Chondrocyte (in vitro differentiated cells): ENCODE data around the gene LYZL6. TPM values are rescaled to one million over a fixed set of nuclear protein-coding genes. Genes with fewer than 3 reads are reported as not detected.

Source experiments
- DNase-seq: peaks from one replicate; pipeline ENCODE4 v3.0.0; 2021; ENCODE audit warnings: mixed read lengths, low spot score
- H3K27ac Mint-ChIP-seq: one replicate; pipeline ENCODE4 v1.8.0; 2021; ENCODE audit warnings: mild to moderate bottlenecking, moderate library complexity, mixed read lengths; ENCODE audit not compliant: unreplicated experiment
- H3K27me3 Mint-ChIP-seq: 2 replicates; pipeline ENCODE4 v1.8.0; 2021; ENCODE audit warnings: low read depth, mixed read lengths
- H3K36me3 Mint-ChIP-seq: 2 replicates; pipeline ENCODE4 v1.8.0; 2021; ENCODE audit warnings: low read depth, mixed read lengths
- H3K4me1 Mint-ChIP-seq: 2 replicates; pipeline ENCODE4 v1.8.0; 2021; ENCODE audit warnings: low read depth, mild to moderate bottlenecking, mixed read lengths
- H3K4me3 Mint-ChIP-seq: one replicate; pipeline ENCODE4 v1.8.0; 2021; ENCODE audit warnings: mild to moderate bottlenecking, moderate library complexity, mixed read lengths; ENCODE audit not compliant: unreplicated experiment
- H3K9me3 Mint-ChIP-seq: 2 replicates; pipeline ENCODE4 v1.8.0; 2021; ENCODE audit warnings: low read depth, mixed read lengths
- CTCF ChIP-seq: fragments of 200-600 bp; sonication (generic); IDR thresholded peaks from 2 replicates; pipeline ENCODE4 v1.5.0; 2021; ENCODE audit warnings: antibody characterized with exemption, mild to moderate bottlenecking, moderate library complexity
- total RNA-seq: library from RNA; stranded (reverse); gene quantifications from 3 replicates; pipeline ENCODE4 v1.2.1, GENCODE V29; 2021

Gene LYZL6
- total RNA-seq, 1 donor from 2014 or later = not detected

- H3K36me3 Mint-ChIP-seq = no peaks in the 10 kb centered on the region
- H3K4me1 Mint-ChIP-seq = peaks cover 31% of the 10 kb centered on the region
- no peaks in the 10 kb centered on the region for H3K9me3 Mint-ChIP-seq
- H3K27me3 Mint-ChIP-seq = no peaks in the 10 kb centered on the region
- no peak overlapping the region for H3K4me3 Mint-ChIP-seq
- no peak overlapping the region for H3K27ac Mint-ChIP-seq
- no peak for DNase-seq
- no peak for TF ChIP-seq CTCF
These were observed 15.8 kb downstream of the LYZL6 start for GRCh38 chr17:35927714-35928113.

GRCh38 chr17:35923609-35924114 lies 19.9 kb downstream of the LYZL6 start:
- H3K4me1 Mint-ChIP-seq = no peaks in the 10 kb centered on the region
- H3K9me3 Mint-ChIP-seq = no peaks in the 10 kb centered on the region
- no peak for DNase-seq
- TF ChIP-seq CTCF = no peak
- no peak overlapping the region for H3K4me3 Mint-ChIP-seq
- no peaks in the 10 kb centered on the region for H3K36me3 Mint-ChIP-seq
- H3K27ac Mint-ChIP-seq = no peak overlapping the region
- H3K27me3 Mint-ChIP-seq = no peaks in the 10 kb centered on the region

- Mint-ChIP-seq H3K27me3 (no peaks in the 10 kb centered on the region), H3K4me3 (no peak overlapping the region), H3K36me3 (no peaks in the 10 kb centered on the region), H3K4me1 (no peaks in the 10 kb centered on the region), H3K27ac (no peak overlapping the region), H3K9me3 (peaks cover 1% of the 10 kb centered on the region)
- TF ChIP-seq CTCF = no peak
- no peak for DNase-seq
These were observed 23.3 kb downstream of the LYZL6 start for GRCh38 chr17:35920229-35920628.

- no peak overlapping the region for H3K4me3 Mint-ChIP-seq
- TF ChIP-seq CTCF = no peak
- no peaks in the 10 kb centered on the region for H3K27me3 Mint-ChIP-seq
- H3K27ac Mint-ChIP-seq = no peak overlapping the region
- H3K36me3 Mint-ChIP-seq = no peaks in the 10 kb centered on the region
- H3K9me3 Mint-ChIP-seq = peaks cover 3% of the 10 kb centered on the region
- no peaks in the 10 kb centered on the region for H3K4me1 Mint-ChIP-seq
- DNase-seq = no peak
These were observed 24.8 kb downstream of the LYZL6 start for GRCh38 chr17:35918665-35919064.

- Mint-ChIP-seq H3K9me3 (peaks cover 3% of the 10 kb centered on the region), H3K4me1 (no peaks in the 10 kb centered on the region), H3K36me3 (no peaks in the 10 kb centered on the region), H3K27me3 (no peaks in the 10 kb centered on the region), H3K4me3 (no peak overlapping the region), H3K27ac (no peak overlapping the region)
- no peak for TF ChIP-seq CTCF
- DNase-seq = no peak
These were observed 25.8 kb downstream of the LYZL6 start for GRCh38 chr17:35917519-35918213.
